GM12878 (cell line): ENCODE measurements around the gene NOTCH3. TPM values are rescaled to one million over a fixed set of nuclear protein-coding genes. Genes with fewer than 3 reads are reported as not detected.
A peak's percentile ranks its signal among the peaks of the same experiment; 100 is the strongest.

Experiments used
- GATAD2B ChIP-seq: fragments of 450-650 bp; conservative IDR thresholded peaks from 2 replicates; pipeline ENCODE4 v1.6.1; 2017; ENCODE audit warnings: low read depth, mild to moderate bottlenecking, moderate library complexity
- HCFC1 ChIP-seq: fragments of 150-350 bp; IDR thresholded peaks from 2 replicates; pipeline ENCODE4 v1.6.1; 2014; ENCODE audit warnings: low read length
- JUND ChIP-seq: IDR thresholded peaks from 2 replicates; pipeline ENCODE4 v1.6.1; 2012; ENCODE audit warnings: low read depth, mild to moderate bottlenecking, low read length, improper control_type of control experiment, moderate library complexity
- LARP7 ChIP-seq: fragments of 450-650 bp; IDR thresholded peaks from 2 replicates; pipeline ENCODE4 v1.6.1; 2017; ENCODE audit warnings: mild to moderate bottlenecking
- MLLT1 ChIP-seq: fragments of 450-650 bp; IDR thresholded peaks from 2 replicates; pipeline ENCODE4 v1.6.1; 2016; ENCODE audit warnings: mild to moderate bottlenecking
- NKRF ChIP-seq: fragments of 450-650 bp; conservative IDR thresholded peaks from 2 replicates; pipeline ENCODE4 v1.6.1; 2017; ENCODE audit warnings: mild to moderate bottlenecking, moderate library complexity
- NR2C1 ChIP-seq: fragments of 450-650 bp; IDR thresholded peaks from 2 replicates; pipeline ENCODE4 v1.6.1; 2017; ENCODE audit warnings: antibody characterized with exemption, mild to moderate bottlenecking, moderate library complexity
- NR2F1 ChIP-seq: fragments of 450-650 bp; conservative IDR thresholded peaks from 2 replicates; pipeline ENCODE4 v1.6.1; 2017; ENCODE audit warnings: mild to moderate bottlenecking
- RAD21 ChIP-seq: IDR thresholded peaks from 2 replicates; pipeline ENCODE4 v1.6.1; 2011; ENCODE audit warnings: mild to moderate bottlenecking, low read depth, low read length, moderate library complexity; ENCODE audit not compliant: insufficient read depth
- RELB ChIP-seq: fragments of 450-650 bp; IDR thresholded peaks from 2 replicates; pipeline ENCODE4 v1.6.1; 2017; ENCODE audit warnings: low read depth, mild to moderate bottlenecking, moderate library complexity
- RUNX3 ChIP-seq: IDR thresholded peaks from 2 replicates; pipeline ENCODE4 v1.6.1; 2012; ENCODE audit warnings: low read length, inconsistent platforms
- SMARCA5 ChIP-seq: fragments of 450-650 bp; IDR thresholded peaks from 2 replicates; pipeline ENCODE4 v1.6.1; 2017; ENCODE audit warnings: mild to moderate bottlenecking
- SP1 ChIP-seq: IDR thresholded peaks from one replicate; pipeline ENCODE4 v1.6.1; 2011; ENCODE audit warnings: low read depth, low read length
- SREBF1 ChIP-seq: IDR thresholded peaks from 2 replicates; pipeline ENCODE4 v1.6.1; 2012; ENCODE audit warnings: mild to moderate bottlenecking, low read length
- YBX1 ChIP-seq: fragments of 450-650 bp; IDR thresholded peaks from 2 replicates; pipeline ENCODE4 v1.6.1; 2016; ENCODE audit warnings: antibody characterized with exemption
- YY1 ChIP-seq: IDR thresholded peaks from 2 replicates; pipeline ENCODE4 v1.6.1; 2011; ENCODE audit warnings: low read depth, mild to moderate bottlenecking, low read length
- ZBTB40 ChIP-seq: fragments of 450-650 bp; IDR thresholded peaks from 2 replicates; pipeline ENCODE4 v1.6.1; 2016; ENCODE audit warnings: mild to moderate bottlenecking, moderate library complexity, borderline replicate concordance
- ZNF274 ChIP-seq: IDR thresholded peaks from one replicate; pipeline ENCODE4 v1.8.0; 2011; ENCODE audit not compliant: insufficient read length, insufficient read depth
- polyA plus RNA-seq, 11 experiments: library from polyadenylated mRNA; depleted of rRNA in 4 of 11; unstranded in 6 of 11; stranded (reverse) in 5 of 11; fragments of >200 nt; fragmentation: Nextera tagmentation in 4 of 11; fragmentation: Illumina TruSeq in 1 of 11; extraction: Ambion mirVana in 4 of 11; extraction: Trizol in 1 of 11; gene quantifications; 1 replicate in 1 of 11; 2 replicates in 10 of 11; pipeline versions ENCODE4 v1.2.1 to v1.2.3, GENCODE V29; 2011 to 2016; ENCODE audit warnings: inconsistent platforms in 2 of 11, missing spikeins in 2 of 11, low read depth in 1 of 11
- total RNA-seq, 4 experiments: library from RNA; depleted of rRNA in 3 of 4; stranded (reverse); fragments of >200 nt in 3 of 4; fragmentation: Illumina TruSeq in 1 of 4; extraction: Trizol in 1 of 4; gene quantifications; 2 replicates each; pipeline versions ENCODE4 v1.2.1 to v1.2.3, GENCODE V29; 2013 to 2021

Gene NOTCH3
- total and polyA plus RNA-seq, 10 of the 15 experiments (the other 5 are each of a cell fraction or from before 2014, with no cell fraction given), result 0.01 to 0.42 (median 0.10) TPM; not detected in 5

- TF ChIP-seq MLLT1, result 0 out of 2 replicates have a peak, but pooled peaks have one; percentile 34
- no peak for TF ChIP-seq HCFC1
- 0 out of 2 replicates have a peak, but pooled peaks have one; percentile 34 for TF ChIP-seq NR2F1
- peak; percentile 83; the same call in 1 of the 2 replicates for TF ChIP-seq LARP7
- no peak for TF ChIP-seq SP1
- TF ChIP-seq NR2C1, result 0 out of 2 replicates have a peak, but pooled peaks have one; percentile 10
- no peak for TF ChIP-seq RELB
- TF ChIP-seq YY1, result peak; percentile 78
- TF ChIP-seq NKRF, result no peak
- no peak for TF ChIP-seq ZNF274
- TF ChIP-seq JUND, result no peak
- no peak for TF ChIP-seq ZBTB40
- TF ChIP-seq RUNX3, result peak; percentile 45; the same call in 1 of the 2 replicates
- no peak for TF ChIP-seq YBX1
- TF ChIP-seq SMARCA5, result peak; percentile 88
- TF ChIP-seq GATAD2B, result peak; percentile 30; the same call in 1 of the 2 replicates
- TF ChIP-seq RAD21, result peak; percentile 66
- TF ChIP-seq SREBF1, result no peak
- TF ChIP-seq, all 136 proteins: peak for 21
Measured at GRCh38 chr19:15177269-15178116, 23.3 kb downstream of the NOTCH3 start (continued).
